HG03103 (cell line): ENCODE results near the gene MCRS1.
"Not testable (repeated sequence)": the region's sequence is repeated elsewhere in the genome, so short reads cannot be mapped to it uniquely, and the experiment has no call there.

ENCODE experiments used
- ATAC-seq: cut with Tn5 transposase; IDR thresholded peaks from one replicate; pipeline ENCODE4 v1.9.1; 2021; ENCODE audit warnings: low read depth; ENCODE audit not compliant: unreplicated experiment

MCRS1 gene

DNA sequence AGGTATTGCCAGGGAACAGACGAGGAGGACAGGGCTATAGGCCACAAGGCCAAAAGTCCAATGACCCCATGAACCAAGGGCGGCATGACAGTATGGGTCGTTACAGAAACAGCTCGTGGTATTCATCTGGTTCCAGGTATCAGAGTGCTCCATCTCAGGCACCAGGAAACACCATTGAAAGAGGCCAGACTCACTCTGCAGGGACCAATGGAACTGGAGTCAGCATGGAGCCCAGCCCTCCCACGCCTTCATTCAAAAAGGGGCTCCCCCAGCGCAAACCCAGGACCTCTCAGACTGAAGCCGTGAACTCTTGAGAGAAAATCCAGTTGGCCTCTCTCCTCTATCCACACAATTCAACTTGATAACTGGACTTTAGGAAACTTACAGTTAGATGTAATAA is 42.0 kb downstream of the MCRS1 start:
- no peak for ATAC-seq

DNA sequence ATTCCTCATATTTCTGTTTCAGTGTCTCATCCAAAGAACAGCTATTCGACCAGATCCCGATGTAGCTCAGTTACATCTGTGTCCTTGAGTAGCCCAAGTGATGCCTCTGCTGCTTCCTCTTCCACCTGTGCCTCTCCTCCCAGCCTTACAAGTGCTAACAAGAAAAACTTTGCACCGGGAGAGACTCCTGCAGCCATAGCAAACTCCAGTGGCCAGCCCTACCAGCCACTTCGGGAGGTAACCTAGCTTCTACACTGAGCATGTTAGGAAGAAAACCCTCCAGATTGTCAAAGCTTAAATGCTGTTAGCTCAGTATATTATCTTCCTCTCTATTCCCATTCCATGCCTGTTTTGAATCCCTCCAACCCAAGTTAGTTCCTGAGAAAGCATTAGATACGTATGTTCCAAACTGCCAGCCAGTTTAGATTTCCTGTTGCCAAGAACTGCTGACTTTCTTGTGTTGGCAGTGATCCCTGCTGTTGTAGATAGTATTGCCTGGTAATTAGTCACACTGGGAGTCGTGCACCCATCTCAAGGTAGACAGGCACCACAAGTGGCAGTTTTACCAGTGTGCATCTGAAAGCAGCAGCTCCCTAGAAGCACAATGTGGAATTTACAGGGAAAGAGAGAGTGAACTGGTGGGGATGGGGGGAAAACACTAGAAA is 43.1 kb downstream of the MCRS1 start:
- ATAC-seq = no peak

DNA sequence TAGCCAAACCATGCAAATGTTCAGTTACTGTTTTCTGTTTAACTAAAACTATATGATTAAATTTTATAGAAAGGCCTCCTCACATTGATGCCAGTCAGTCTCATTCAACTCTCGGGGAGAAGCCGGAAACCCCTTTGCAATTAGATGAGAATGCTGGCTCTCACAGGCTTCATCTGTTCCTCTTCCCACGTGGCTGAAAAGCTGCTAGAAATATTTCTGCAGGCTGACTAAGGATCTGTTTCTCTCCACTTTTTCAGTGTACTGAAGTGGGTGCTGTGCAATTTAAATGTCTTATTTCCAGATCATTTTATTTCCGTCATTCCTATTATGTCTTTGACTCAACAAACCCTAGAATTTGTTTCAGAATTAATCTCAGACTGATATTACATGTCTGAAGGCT is 46.6 kb downstream of the MCRS1 start:
- ATAC-seq = no peak

DNA sequence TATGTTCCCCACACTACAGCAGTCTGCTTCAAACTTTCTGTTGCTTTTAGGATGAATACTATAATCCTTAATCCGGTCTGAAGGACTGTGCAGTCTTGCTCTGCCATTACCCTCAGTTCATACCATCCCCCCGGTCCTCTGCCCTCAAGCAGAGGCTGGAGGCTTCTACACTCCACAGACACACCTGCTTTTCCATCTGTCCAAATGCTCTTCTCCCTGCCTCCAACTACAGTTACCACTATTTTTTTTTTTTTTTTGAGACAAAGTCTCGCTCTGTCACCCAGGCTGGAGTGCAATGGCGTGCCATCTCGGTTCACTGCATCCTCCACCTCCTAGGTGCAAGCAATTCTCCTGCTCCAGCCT is 48.4 kb downstream of the MCRS1 start:
- ATAC-seq = no peak

DNA sequence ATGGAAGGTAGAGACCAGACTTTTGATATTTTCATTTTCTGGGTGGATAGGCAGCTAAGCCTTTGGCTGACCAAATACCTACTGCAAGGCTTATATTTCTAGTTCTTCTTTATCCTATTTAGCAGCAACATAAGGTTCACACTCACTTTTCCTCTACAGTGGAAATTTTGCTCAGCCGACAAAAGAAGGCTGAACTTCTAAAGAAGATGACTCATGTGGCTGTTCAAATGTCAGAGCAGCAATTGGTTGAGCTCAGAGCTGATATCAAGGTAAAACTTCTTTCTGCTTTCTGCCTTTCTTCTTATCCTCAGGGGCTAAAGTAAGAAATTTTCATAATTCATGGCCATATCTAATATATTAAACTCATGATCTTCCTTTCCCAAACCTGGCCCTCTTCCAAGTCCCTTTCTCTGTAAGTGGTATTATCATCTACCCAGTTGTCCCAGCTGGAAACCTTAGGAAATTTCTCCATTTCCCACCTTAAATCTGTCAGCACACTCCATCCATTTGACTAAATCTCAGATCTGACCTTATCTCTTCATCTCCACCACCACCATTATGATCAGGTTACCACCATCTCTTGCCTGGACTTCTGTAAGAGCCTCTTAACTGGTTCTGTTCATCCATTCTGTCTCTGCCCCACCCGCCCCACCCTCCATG is 48.9 kb downstream of the MCRS1 start:
- no peak for ATAC-seq

DNA sequence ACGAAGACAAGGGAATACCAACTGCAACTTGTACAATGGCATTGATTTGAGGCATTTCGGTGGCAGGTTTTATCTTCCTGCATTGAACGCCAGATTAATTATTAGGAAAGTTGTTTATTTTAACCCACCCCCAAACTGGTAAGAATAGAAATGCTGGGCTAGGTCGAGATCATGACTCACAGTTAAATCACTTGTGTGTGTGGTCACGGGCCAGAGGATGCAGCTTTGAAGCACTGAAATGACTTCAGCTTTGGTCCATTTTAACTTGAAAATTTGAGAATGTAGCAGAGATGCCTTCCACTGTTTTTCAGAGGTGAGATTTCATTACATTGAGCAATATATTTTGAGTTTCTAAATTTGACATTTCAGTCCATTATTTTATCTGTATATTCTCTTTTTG is 52.7 kb downstream of the MCRS1 start:
- ATAC-seq = no peak

DNA sequence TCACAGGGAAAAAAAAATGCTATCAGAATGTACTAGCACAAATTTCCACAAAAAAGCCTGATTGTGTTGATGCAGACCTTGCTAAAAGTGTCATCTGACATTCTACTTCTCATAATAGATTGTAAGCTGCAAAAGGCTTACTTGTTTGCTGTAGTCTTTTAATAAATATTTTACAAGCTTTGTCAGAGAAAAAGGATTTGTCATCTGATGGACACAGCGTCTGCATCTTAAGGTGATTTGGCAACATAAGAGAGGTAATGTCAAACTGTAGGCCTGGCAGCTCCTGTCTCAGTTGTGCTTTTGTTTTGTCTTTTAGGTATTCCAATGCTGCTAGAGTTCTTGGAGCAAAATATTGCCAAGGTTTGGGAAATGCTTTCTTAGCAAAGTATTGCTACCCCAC is 55.4 kb downstream of the MCRS1 start:
- ATAC-seq = no peak

DNA sequence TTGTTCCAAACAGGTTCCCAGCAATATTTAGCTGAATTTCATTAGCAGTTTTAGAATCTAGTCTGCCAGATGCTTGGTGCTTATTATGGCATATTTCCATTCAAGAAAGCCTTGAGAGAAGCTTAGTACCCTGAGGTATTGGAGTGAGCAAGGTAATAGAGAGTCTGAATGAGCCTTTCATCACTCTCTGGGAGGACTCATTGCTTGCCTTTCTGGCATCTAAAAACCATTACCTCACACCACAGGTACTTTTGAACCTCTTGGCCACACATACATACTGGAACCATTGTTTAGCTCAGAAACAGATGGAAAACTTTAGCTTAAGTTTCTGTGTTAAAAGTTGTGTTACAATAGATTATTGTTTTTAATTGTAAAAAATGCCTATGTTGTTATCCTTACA is 56.5 kb downstream of the MCRS1 start:
- no peak for ATAC-seq

DNA sequence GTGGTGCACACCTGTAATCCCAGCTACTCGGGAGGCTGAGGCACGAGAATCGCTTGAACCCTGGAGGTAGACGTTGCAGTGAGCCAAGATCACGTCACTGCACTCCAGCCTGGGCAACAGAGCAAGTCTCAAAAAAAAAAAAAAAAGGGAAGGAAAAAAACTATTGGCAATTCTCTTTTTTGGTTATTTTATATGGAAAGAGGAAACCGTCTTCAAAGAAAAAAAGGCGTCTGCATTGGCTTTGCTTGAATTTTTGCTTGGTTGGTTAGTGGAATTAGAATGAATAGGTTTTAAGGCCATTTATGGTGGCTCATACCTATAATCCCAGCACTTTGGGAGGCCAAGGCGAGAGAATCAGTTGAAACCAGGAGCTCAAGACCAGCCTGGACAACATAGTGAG is 58.3 kb downstream of the MCRS1 start:
- ATAC-seq = not testable (repeated sequence)
